GM23248 (cell line): ENCODE data around the gene ACIN1. TPM values are rescaled to one million over a fixed set of nuclear protein-coding genes. Genes with fewer than 3 reads are reported as not detected.

Experiments
- DNase-seq: peaks from one replicate; pipeline ENCODE4 v3.0.0-alpha.2; 2015
- H2AFZ ChIP-seq: fragments of 200-600 bp; sonication (generic); 2 replicates; pipeline ENCODE4 v1.6.1; 2016; ENCODE audit warnings: antibody characterized with exemption
- H3F3A ChIP-seq: fragments of 200-600 bp; sonication (generic); 2 replicates; pipeline ENCODE4 v1.6.1; 2016; ENCODE audit warnings: mild to moderate bottlenecking, antibody characterized with exemption, mixed run types; ENCODE audit not compliant: insufficient read depth
- H3K27ac ChIP-seq: fragments of 200-600 bp; sonication (generic); 2 replicates; pipeline ENCODE4 v1.5.1; 2016; ENCODE audit warnings: mild to moderate bottlenecking
- H3K27me3 ChIP-seq: fragments of 200-600 bp; sonication (generic); replicated peaks from 2 replicates; pipeline ENCODE4 v1.6.1; 2016; ENCODE audit warnings: mild to moderate bottlenecking; ENCODE audit not compliant: insufficient read depth
- H3K36me3 ChIP-seq: fragments of 200-600 bp; sonication (generic); 2 replicates; pipeline ENCODE4 v1.6.1; 2016; ENCODE audit warnings: low read depth, mild to moderate bottlenecking
- H3K4me1 ChIP-seq: fragments of 200-600 bp; sonication (generic); 2 replicates; pipeline ENCODE4 v1.6.1; 2016; ENCODE audit warnings: mild to moderate bottlenecking; ENCODE audit not compliant: insufficient read depth
- H3K4me2 ChIP-seq: fragments of 200-600 bp; sonication (generic); one replicate; pipeline ENCODE4 v1.6.1; 2016; ENCODE audit warnings: mild to moderate bottlenecking; ENCODE audit not compliant: unreplicated experiment
- H3K4me3 ChIP-seq: fragments of 200-600 bp; sonication (generic); 2 replicates; pipeline ENCODE4 v1.5.1; 2016; ENCODE audit warnings: mild to moderate bottlenecking
- H3K79me2 ChIP-seq: fragments of 200-600 bp; sonication (generic); 2 replicates; pipeline ENCODE4 v1.6.1; 2016; ENCODE audit warnings: mild to moderate bottlenecking; ENCODE audit not compliant: insufficient read depth
- H3K9ac ChIP-seq: fragments of 200-600 bp; sonication (generic); 2 replicates; pipeline ENCODE4 v1.6.1; 2016; ENCODE audit warnings: mild to moderate bottlenecking
- H3K9me2 ChIP-seq: fragments of 200-600 bp; sonication (generic); 2 replicates; pipeline ENCODE4 v1.6.1; 2016; ENCODE audit warnings: mixed run types, mild to moderate bottlenecking, moderate library complexity; ENCODE audit not compliant: insufficient read depth
- H3K9me3 ChIP-seq: fragments of 200-600 bp; sonication (generic); one replicate; pipeline ENCODE4 v1.6.1; 2017; ENCODE audit warnings: low read depth
- H4K20me1 ChIP-seq: fragments of 200-600 bp; sonication (generic); 2 replicates; pipeline ENCODE4 v1.6.0; 2016; ENCODE audit not compliant: insufficient read depth
- EZH2 ChIP-seq: fragments of 200-600 bp; sonication (generic); IDR thresholded peaks from 2 replicates; pipeline ENCODE4 v1.6.1; 2018; ENCODE audit warnings: antibody characterized with exemption, mild to moderate bottlenecking; ENCODE audit not compliant: insufficient read depth, poor library complexity, severe bottlenecking
- EZH2phosphoT487 ChIP-seq: fragments of 200-600 bp; sonication (generic); IDR thresholded peaks from 2 replicates; pipeline ENCODE4 v1.6.1; 2018; ENCODE audit warnings: antibody characterized with exemption, moderate library complexity, mild to moderate bottlenecking, low read depth; ENCODE audit not compliant: insufficient read depth
- WGBS, 2 experiments: methylation state at CpG; one replicate each; pipeline ENCODE4 v1.1.6; 2015 to 2017; ENCODE audit warnings: low lambda C conversion rate in 2 of 2, low coverage in 1 of 2; ENCODE audit errors: missing lambda C conversion rate in 2 of 2; 5-methylcytosine and 5-hydroxymethylcytosine counted together
- in situ Hi-C: fragments of 300-500 bp; cut with MboI; formaldehyde crosslinking; loops from 2 replicates; pipeline ENCODE4 v1.15.0; 2020
- polyA plus RNA-seq: library from polyadenylated mRNA; unstranded; fragments of >200 nt; fragmentation: Nextera tagmentation; extraction: Ambion mirVana; gene quantifications from 2 replicates; pipeline ENCODE4 v1.2.1, GENCODE V29; 2016
- total RNA-seq: library from RNA; depleted of rRNA; stranded (reverse); fragments of >200 nt; shearing (Covaris generic); gene quantifications from 2 replicates; pipeline ENCODE4 v1.2.3, GENCODE V29; 2014; rRNA removed

The ACIN1 gene
- total RNA-seq (61.0 and 63.7 TPM in 2 replicates), polyA plus RNA-seq (28.8 and 35.5 TPM in 2 replicates)

GRCh38 chr14:23094666-23095195 is at the start of gene ACIN1:
ACIN1 (minus strand) TSS chr14:23095136; CDS start chr14:23095112, 24 bp downstream.
- in situ Hi-C loops: no loop called here
- TF ChIP-seq EZH2: no peak
- no peak for TF ChIP-seq EZH2phosphoT487
- peaks cover 11% of the 10 kb centered on the region for H3F3A ChIP-seq
- peaks cover 18% of the 10 kb centered on the region; the same call in 1 of the 2 replicates for H4K20me1 ChIP-seq
- DNase-seq: peak; percentile 90
- H2AFZ ChIP-seq: peak within 1 kb of the TSS; percentile 77
- H3K27me3 ChIP-seq: no peaks in the 10 kb centered on the region
- peak within 1 kb of the TSS; percentile 93 for H3K27ac ChIP-seq
- H3K4me2 ChIP-seq: peak within 1 kb of the TSS; percentile 98
- H3K4me3 ChIP-seq: peak within 1 kb of the TSS; percentile 98
- H3K9ac ChIP-seq: peak within 1 kb of the TSS; percentile 94
- H3K79me2 ChIP-seq: peaks cover 91% of the 10 kb centered on the region
- no peaks in the 10 kb centered on the region for H3K9me3 ChIP-seq
- 1% methylated on average over 52 to 54 of the region's 55 CpGs for WGBS, 2 experiments
- H3K9me2 ChIP-seq: no peaks in the 10 kb centered on the region
- H3K4me1 ChIP-seq: peaks cover 30% of the 10 kb centered on the region
- H3K36me3 ChIP-seq: peaks cover 37% of the 10 kb centered on the region

- Histone ChIP-seq H3K27ac (no peak overlapping the region), H3K4me3 (no peak overlapping the region), H4K20me1 (no peaks in the 10 kb centered on the region), H3K9me2 (no peaks in the 10 kb centered on the region), H3K27me3 (no peaks in the 10 kb centered on the region), H3K79me2 (no peaks in the 10 kb centered on the region), H3K4me2 (no peak overlapping the region), H2AFZ (no peak overlapping the region), H3K9me3 (no peaks in the 10 kb centered on the region), H3K9ac (no peak overlapping the region), H3K4me1 (peaks cover 16% of the 10 kb centered on the region), H3F3A (peaks cover 16% of the 10 kb centered on the region), H3K36me3 (no peaks in the 10 kb centered on the region)
- DNase-seq: peak; percentile 17
- in situ Hi-C loops: no loop called here
- 73 to 98% methylated on average over 1 of the region's 1 CpG for WGBS, 2 experiments
- TF ChIP-seq EZH2 (no peak), EZH2phosphoT487 (no peak)
These were observed 49.0 kb upstream of the ACIN1 start for GRCh38 chr14:23143911-23144310.

- Histone ChIP-seq H3K27ac (no peak overlapping the region), H3K79me2 (no peaks in the 10 kb centered on the region), H3K9me3 (no peaks in the 10 kb centered on the region), H3F3A (peaks cover 7% of the 10 kb centered on the region), H3K9ac (no peak overlapping the region), H3K4me1 (peaks cover 23% of the 10 kb centered on the region), H3K36me3 (no peaks in the 10 kb centered on the region), H3K27me3 (no peaks in the 10 kb centered on the region), H3K4me3 (no peak overlapping the region), H3K4me2 (no peak overlapping the region), H3K9me2 (no peaks in the 10 kb centered on the region), H2AFZ (no peak overlapping the region), H4K20me1 (no peaks in the 10 kb centered on the region)
- in situ Hi-C loops: no loop called here
- WGBS, 2 experiments: 81 to 85% methylated on average over 4 of the region's 4 CpGs
- no peak for DNase-seq
- no peak for TF ChIP-seq EZH2
- TF ChIP-seq EZH2phosphoT487: no peak
These were observed 47.9 kb upstream of the ACIN1 start for GRCh38 chr14:23142826-23143225.

GRCh38 chr14:23141706-23142444 is 46.9 kb upstream of the ACIN1 start:
- no peak overlapping the region for H3K4me3 ChIP-seq
- H3K36me3 ChIP-seq: no peaks in the 10 kb centered on the region
- TF ChIP-seq EZH2: no peak
- TF ChIP-seq EZH2phosphoT487: no peak
- 0 out of 2 replicates have a peak overlapping the region, but pooled peaks have one; percentile 13 for H2AFZ ChIP-seq
- H4K20me1 ChIP-seq: no peaks in the 10 kb centered on the region
- no peak overlapping the region for H3K27ac ChIP-seq
- H3K27me3 ChIP-seq: no peaks in the 10 kb centered on the region
- peak overlapping the region; percentile 42 for H3K9ac ChIP-seq
- peak; percentile 90 for DNase-seq
- H3K9me3 ChIP-seq: no peaks in the 10 kb centered on the region
- H3K9me2 ChIP-seq: no peaks in the 10 kb centered on the region
- H3K4me2 ChIP-seq: no peak overlapping the region
- 54 to 55% methylated on average over 7 of the region's 7 CpGs for WGBS, 2 experiments
- in situ Hi-C loops: no loop called here
- no peaks in the 10 kb centered on the region for H3K79me2 ChIP-seq
- peaks cover 7% of the 10 kb centered on the region; the same call in 1 of the 2 replicates for H3F3A ChIP-seq
- H3K4me1 ChIP-seq: peaks cover 26% of the 10 kb centered on the region
